Endothelial cell of umbilical vein (primary cell): ENCODE measurements around the gene DSE. TPM values are rescaled to one million over a fixed set of nuclear protein-coding genes. Genes with fewer than 3 reads are reported as not detected.

Source experiments
- BruUV-seq: library from RNA; stranded (reverse); fragments of 400-500 nt; replicated peaks from 2 replicates; lab custom pipeline; 2021; lab: Mats Ljungman, UMichigan
- CTCF ChIA-PET: fragments of 300-600, 350-600 bp; sonication (Branson Sonifier 250); formaldehyde crosslinking; loops from one replicate; lab custom pipeline; 2021; ENCODE audit warnings: antibody characterized with exemption, inconsistent platforms; lab: Charles Lee
- POLR2A ChIA-PET: fragments of 300-600, 350-600 bp; sonication (Branson Sonifier 250); formaldehyde crosslinking; loops from one replicate; lab custom pipeline; 2021; ENCODE audit warnings: antibody characterized with exemption, inconsistent platforms; lab: Charles Lee
- DNase-seq: peaks from one replicate; pipeline ENCODE4 v3.0.0-alpha.2; 2011; ENCODE audit warnings: low read depth, low spot score
- FAIRE-seq: peaks from 2 replicates; lab custom pipeline; 2011; peaks lifted over from hg19 to GRCh38; lab: Jason Lieb, UNC
- H2AFZ ChIP-seq: 2 replicates; pipeline ENCODE4 v1.6.0; 2012; ENCODE audit warnings: low read depth, low read length, control low read depth, inconsistent platforms
- H3K27ac ChIP-seq: 2 replicates; pipeline ENCODE4 v1.5.1; 2011; ENCODE audit warnings: low read depth, mild to moderate bottlenecking, control low read depth, low read length, moderate library complexity; ENCODE audit not compliant: insufficient read depth
- H3K27me3 ChIP-seq, 2 experiments: 2 replicates each; pipeline versions ENCODE4 v1.6.0 to v1.6.1; 2011; ENCODE audit warnings: low read length in 2 of 2, mixed read lengths in 1 of 2; ENCODE audit not compliant: control insufficient read depth in 2 of 2, insufficient read depth in 2 of 2
- H3K36me3 ChIP-seq, 2 experiments: 2 replicates in 1 of 2; 3 replicates in 1 of 2; pipeline ENCODE4 v1.5.1; 2011; ENCODE audit warnings: low read length in 2 of 2, mild to moderate bottlenecking in 1 of 2, moderate library complexity in 1 of 2; ENCODE audit not compliant: control insufficient read depth in 2 of 2, insufficient read depth in 2 of 2; ENCODE audit errors: extremely low read depth in 1 of 2
- H3K4me1 ChIP-seq: 3 replicates; pipeline ENCODE4 v1.5.1; 2011; ENCODE audit warnings: mild to moderate bottlenecking, low read length; ENCODE audit not compliant: control insufficient read depth, insufficient read depth; ENCODE audit errors: extremely low read depth
- H3K4me2 ChIP-seq: 2 replicates; pipeline ENCODE4 v1.6.1; 2011; ENCODE audit warnings: low read length, control low read depth, mixed read lengths; ENCODE audit not compliant: insufficient read depth
- H3K4me3 ChIP-seq, 3 experiments: fragments of 200-600 bp in 1 of 3; sonication (generic), shearing (Covaris generic) in 1 of 3; replicated peaks in 1 of 3; 2 replicates each; pipeline ENCODE4 v1.5.1; 2011 to 2016; ENCODE audit warnings: control low read depth in 3 of 3, low read length in 3 of 3, mild to moderate bottlenecking in 2 of 3, inconsistent platforms in 1 of 3, low read depth in 1 of 3, moderate library complexity in 1 of 3; ENCODE audit not compliant: insufficient read depth in 1 of 3
- H3K79me2 ChIP-seq: 2 replicates; pipeline ENCODE4 v1.6.0; 2012; ENCODE audit warnings: low read length, inconsistent platforms; ENCODE audit not compliant: control insufficient read depth, insufficient read depth
- H3K9ac ChIP-seq: replicated peaks from 2 replicates; pipeline ENCODE3; 2011; ENCODE audit warnings: low read length, control low read depth; ENCODE audit not compliant: insufficient read depth; ENCODE audit errors: extremely low read depth
- H3K9me1 ChIP-seq: replicated peaks from 3 replicates; pipeline ENCODE4 v1.6.0; 2011; ENCODE audit warnings: mild to moderate bottlenecking, low read length; ENCODE audit not compliant: control insufficient read depth, insufficient read depth; ENCODE audit errors: extremely low read depth
- H3K9me3 ChIP-seq: replicated peaks from 2 replicates; pipeline ENCODE4 v1.5.1; 2012; ENCODE audit warnings: low read length, inconsistent platforms; ENCODE audit not compliant: control insufficient read depth, insufficient read depth
- H4K20me1 ChIP-seq: replicated peaks from 2 replicates; pipeline ENCODE3; 2011; ENCODE audit warnings: mild to moderate bottlenecking, low read length; ENCODE audit not compliant: control insufficient read depth, insufficient read depth; ENCODE audit errors: extremely low read depth
- EZH2 ChIP-seq: IDR thresholded peaks from 2 replicates; pipeline ENCODE4 v1.6.1; 2012; ENCODE audit warnings: borderline replicate concordance, low read depth, mild to moderate bottlenecking, moderate library complexity, low read length, inconsistent platforms; ENCODE audit not compliant: severe bottlenecking
- FOS ChIP-seq: IDR thresholded peaks from 2 replicates; pipeline ENCODE4 v1.6.1; 2011; ENCODE audit warnings: mild to moderate bottlenecking, low read length, moderate library complexity, borderline replicate concordance; ENCODE audit not compliant: insufficient read depth
- GATA2 ChIP-seq: IDR thresholded peaks from 2 replicates; pipeline ENCODE4 v1.7.0; 2011; ENCODE audit warnings: low read depth, mild to moderate bottlenecking, moderate library complexity, mixed read lengths, low read length; ENCODE audit not compliant: insufficient read length, insufficient read depth
- JUN ChIP-seq: IDR thresholded peaks from 2 replicates; pipeline ENCODE4 v1.6.1; 2011; ENCODE audit warnings: borderline replicate concordance, low read depth; ENCODE audit not compliant: insufficient read length, insufficient read depth
- MAX ChIP-seq: IDR thresholded peaks from 2 replicates; pipeline ENCODE4 v1.6.1; 2011; ENCODE audit not compliant: insufficient read depth, insufficient read length
- MYC ChIP-seq: IDR thresholded peaks from one replicate; pipeline ENCODE4 v1.6.1; 2011; ENCODE audit warnings: mild to moderate bottlenecking, low read depth, low read length
- POLR2A ChIP-seq: IDR thresholded peaks from 2 replicates; pipeline ENCODE4 v1.6.1; 2012; ENCODE audit warnings: low read depth, mild to moderate bottlenecking, control low read depth, low read length
- POLR2AphosphoS5 ChIP-seq: IDR thresholded peaks from 2 replicates; pipeline ENCODE4 v1.6.1; 2012; ENCODE audit warnings: low read depth, mild to moderate bottlenecking, control low read depth, low read length, moderate library complexity; ENCODE audit not compliant: insufficient read depth
- dilution Hi-C: fragments of 300-500 bp; cut with MboI; formaldehyde crosslinking; loops from one replicate; pipeline ENCODE4 v1.15.0; 2019; ENCODE audit warnings: low sequenced_read_pairs; ENCODE audit not compliant: extremely low pct_ligation_motif_present
- intact Hi-C: fragments of 100-400 bp; cut with micrococcal nuclease; formaldehyde crosslinking; loops from one replicate; pipeline ENCODE4 v1.10.0; 2022
- polyA plus RNA-seq, 4 experiments: library from polyadenylated mRNA; depleted of rRNA in 3 of 4; stranded (reverse) in 3 of 4; unstranded in 1 of 4; fragments of >200 nt; gene quantifications; 2 replicates each; pipeline versions ENCODE4 v1.2.1 to v1.2.3, GENCODE V29; 2011 to 2012; ENCODE audit warnings: missing spikeins in 1 of 4
- total RNA-seq: library from RNA; stranded (reverse); gene quantifications from 2 replicates; pipeline ENCODE4 v1.2.3, GENCODE V29; 2021
- TF ChIP-seq, protein P1 (sequence below), 2 donors: IDR thresholded peaks; 1 replicate in 1 of 2; 2 replicates in 1 of 2; pipeline ENCODE4 v1.5.1; 2011; ENCODE audit warnings: low read length in 2 of 2, mild to moderate bottlenecking in 2 of 2, moderate library complexity in 2 of 2, control low read depth in 1 of 2, inconsistent platforms in 1 of 2, low read depth in 1 of 2; ENCODE audit not compliant: insufficient read depth in 1 of 2; ENCODE audit errors: extremely low read depth in 1 of 2

DSE gene
- total and polyA plus RNA-seq, 2 donors (not counting 3 experiments of a cell fraction or from before 2014, with no cell fraction given) = 12.0 to 25.0 TPM

GRCh38 chr6:116450769-116451740, 80.3 kb downstream of the DSE start:
- Histone ChIP-seq H3K9me1 (no peaks in the 10 kb centered on the region), H3K9me3 (no peaks in the 10 kb centered on the region), H3K79me2 (no peaks in the 10 kb centered on the region), H2AFZ (no peak overlapping the region), H3K36me3 (no peaks in the 10 kb centered on the region), H3K4me1 (peaks cover 3% of the 10 kb centered on the region), H3K27ac (no peak overlapping the region), H3K4me3 (no peak overlapping the region), H4K20me1 (no peaks in the 10 kb centered on the region), H3K9ac (no peak overlapping the region), H3K4me2 (no peak overlapping the region), H3K27me3 (no peaks in the 10 kb centered on the region)
- intact Hi-C loops = no loop called here
- peak; percentile 3 for DNase-seq
- ChIA-PET POLR2A (no interaction called here), CTCF (interaction anchor here (0.7 to 1.1 kb wide), 2 partner anchors 110 to 182 kb away, joined by 3 read pairs; no protein-coding TSS in a partner anchor)
- dilution Hi-C loops = no loop called here
- no TSS peak for BruUV-seq
- no peak for FAIRE-seq
- no peak for TF ChIP-seq GATA2

- no TSS peak for BruUV-seq
- Histone ChIP-seq H3K79me2 (no peaks in the 10 kb centered on the region), H3K4me3 (no peak overlapping the region), H3K9me1 (no peaks in the 10 kb centered on the region), H3K9me3 (no peaks in the 10 kb centered on the region), H3K27ac (no peak overlapping the region), H3K4me1 (peaks cover 3% of the 10 kb centered on the region), H2AFZ (no peak overlapping the region), H3K27me3 (no peaks in the 10 kb centered on the region), H3K4me2 (no peak overlapping the region), H3K36me3 (no peaks in the 10 kb centered on the region), H4K20me1 (no peaks in the 10 kb centered on the region), H3K9ac (no peak overlapping the region)
- DNase-seq = no peak
- dilution Hi-C loops = no loop called here
- no peak for FAIRE-seq
- intact Hi-C loops = no loop called here
- POLR2A ChIA-PET = no interaction called here
- CTCF ChIA-PET = interaction anchor here (1.2 kb wide), 1 partner anchor 18 kb away, joined by 3 read pairs; no protein-coding TSS in a partner anchor
- TF ChIP-seq, protein P1, sequence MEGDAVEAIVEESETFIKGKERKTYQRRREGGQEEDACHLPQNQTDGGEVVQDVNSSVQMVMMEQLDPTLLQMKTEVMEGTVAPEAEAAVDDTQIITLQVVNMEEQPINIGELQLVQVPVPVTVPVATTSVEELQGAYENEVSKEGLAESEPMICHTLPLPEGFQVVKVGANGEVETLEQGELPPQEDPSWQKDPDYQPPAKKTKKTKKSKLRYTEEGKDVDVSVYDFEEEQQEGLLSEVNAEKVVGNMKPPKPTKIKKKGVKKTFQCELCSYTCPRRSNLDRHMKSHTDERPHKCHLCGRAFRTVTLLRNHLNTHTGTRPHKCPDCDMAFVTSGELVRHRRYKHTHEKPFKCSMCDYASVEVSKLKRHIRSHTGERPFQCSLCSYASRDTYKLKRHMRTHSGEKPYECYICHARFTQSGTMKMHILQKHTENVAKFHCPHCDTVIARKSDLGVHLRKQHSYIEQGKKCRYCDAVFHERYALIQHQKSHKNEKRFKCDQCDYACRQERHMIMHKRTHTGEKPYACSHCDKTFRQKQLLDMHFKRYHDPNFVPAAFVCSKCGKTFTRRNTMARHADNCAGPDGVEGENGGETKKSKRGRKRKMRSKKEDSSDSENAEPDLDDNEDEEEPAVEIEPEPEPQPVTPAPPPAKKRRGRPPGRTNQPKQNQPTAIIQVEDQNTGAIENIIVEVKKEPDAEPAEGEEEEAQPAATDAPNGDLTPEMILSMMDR (IDR thresholded peaks at IDR 0.05; ENCODE audit: extremely low read depth in 1 of 2, insufficient read depth in 1 of 2, low read depth in 1 of 2, low read length in 2 of 2) = no peak
- no peak for TF ChIP-seq JUN
- no peak for TF ChIP-seq EZH2
- TF ChIP-seq GATA2 = no peak
- no peak for TF ChIP-seq FOS
- TF ChIP-seq POLR2AphosphoS5 = no peak
- TF ChIP-seq MAX = no peak
- no peak for TF ChIP-seq POLR2A
- no peak for TF ChIP-seq MYC
Measured at GRCh38 chr6:116451916-116452315, 81.2 kb downstream of the DSE start.
